ENCODE measurements around the gene TCF25.

The TCF25 gene

DNA sequence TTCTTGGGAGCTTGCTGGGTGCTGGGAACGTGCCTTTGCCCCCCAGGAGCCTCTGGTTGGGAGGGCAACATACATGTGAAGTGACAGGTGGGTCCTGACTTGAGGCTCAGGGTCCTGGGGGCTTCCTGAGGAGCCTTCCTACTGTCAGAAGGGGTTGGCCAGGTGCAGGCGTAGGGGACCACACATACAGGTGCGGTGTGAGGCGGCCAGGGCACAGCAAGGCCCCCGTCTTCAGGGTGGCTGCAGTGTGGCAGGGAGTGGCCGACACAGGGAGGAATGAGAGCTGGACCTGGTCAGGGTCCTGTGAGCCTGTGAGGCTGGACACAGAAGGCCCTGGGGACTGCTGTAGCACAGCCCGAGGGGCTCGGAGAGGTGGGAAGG is 10.6 kb downstream of the TCF25 start:
- no peak for DNase-seq
- no peak overlapping the region for H3K27ac Mint-ChIP-seq
- peaks cover 2% of the 10 kb centered on the region for H3K4me1 Mint-ChIP-seq (ENCODE audit: low read depth)
- H3K36me3 Mint-ChIP-seq (ENCODE audit: low read depth) = peaks cover 79% of the 10 kb centered on the region
- no peaks in the 10 kb centered on the region for H3K9me3 Mint-ChIP-seq
- H3K27me3 Mint-ChIP-seq = no peaks in the 10 kb centered on the region
- H3K4me3 Mint-ChIP-seq = no peak overlapping the region

DNA sequence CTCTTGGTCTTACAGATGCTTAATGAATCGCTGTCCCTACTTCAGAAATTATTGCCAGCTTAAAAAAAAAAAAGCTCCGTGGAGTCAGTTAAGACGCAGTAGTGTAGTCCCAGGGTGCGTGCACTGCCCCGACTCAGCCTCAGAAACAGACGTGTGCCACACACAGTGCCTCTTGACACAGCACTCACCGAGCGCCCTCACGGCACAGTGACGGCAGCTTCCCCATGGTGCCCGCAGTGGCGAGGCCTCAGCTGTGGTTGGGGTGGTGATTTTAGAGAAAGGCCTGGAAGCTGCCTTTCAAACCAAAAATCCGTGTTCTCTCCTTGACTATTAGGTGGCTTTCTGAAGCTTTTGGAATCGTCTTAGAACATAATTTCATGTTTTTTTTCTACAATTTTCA is 13.9 kb downstream of the TCF25 start:
- Mint-ChIP-seq H3K27me3 (no peaks in the 10 kb centered on the region), H3K4me3 (no peak overlapping the region), H3K27ac (no peak overlapping the region), H3K4me1 (ENCODE audit: low read depth) (peaks cover 9% of the 10 kb centered on the region), H3K36me3 (ENCODE audit: low read depth) (peaks cover 87% of the 10 kb centered on the region), H3K9me3 (no peaks in the 10 kb centered on the region)
- DNase-seq = no peak

DNA sequence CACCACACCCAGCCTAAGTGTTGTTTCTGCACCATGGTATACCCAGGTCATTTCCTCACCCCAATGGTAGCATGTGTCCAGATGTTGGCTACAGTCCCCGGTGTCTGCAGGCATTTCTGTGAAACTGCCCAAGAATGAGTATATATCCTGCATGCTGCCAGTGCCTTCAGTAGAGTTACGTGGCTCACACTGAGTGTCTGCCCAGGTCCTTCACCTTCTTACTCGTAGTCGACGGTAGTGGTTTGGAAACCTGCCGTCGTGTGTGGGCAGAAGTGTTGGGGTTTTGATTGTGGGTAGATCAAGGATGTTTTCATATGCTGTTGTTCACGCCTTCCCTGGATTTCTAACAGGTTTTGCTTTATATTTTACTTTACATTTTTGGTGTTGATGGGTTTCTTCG is 16.8 kb downstream of the TCF25 start:
- H3K36me3 Mint-ChIP-seq (ENCODE audit: low read depth) = peaks cover 88% of the 10 kb centered on the region
- peak; percentile 53 for DNase-seq
- H3K9me3 Mint-ChIP-seq = no peaks in the 10 kb centered on the region
- peaks cover 9% of the 10 kb centered on the region for H3K4me1 Mint-ChIP-seq (ENCODE audit: low read depth)
- H3K4me3 Mint-ChIP-seq = no peak overlapping the region
- H3K27me3 Mint-ChIP-seq = no peaks in the 10 kb centered on the region
- peak overlapping the region; percentile 38 for H3K27ac Mint-ChIP-seq

DNA sequence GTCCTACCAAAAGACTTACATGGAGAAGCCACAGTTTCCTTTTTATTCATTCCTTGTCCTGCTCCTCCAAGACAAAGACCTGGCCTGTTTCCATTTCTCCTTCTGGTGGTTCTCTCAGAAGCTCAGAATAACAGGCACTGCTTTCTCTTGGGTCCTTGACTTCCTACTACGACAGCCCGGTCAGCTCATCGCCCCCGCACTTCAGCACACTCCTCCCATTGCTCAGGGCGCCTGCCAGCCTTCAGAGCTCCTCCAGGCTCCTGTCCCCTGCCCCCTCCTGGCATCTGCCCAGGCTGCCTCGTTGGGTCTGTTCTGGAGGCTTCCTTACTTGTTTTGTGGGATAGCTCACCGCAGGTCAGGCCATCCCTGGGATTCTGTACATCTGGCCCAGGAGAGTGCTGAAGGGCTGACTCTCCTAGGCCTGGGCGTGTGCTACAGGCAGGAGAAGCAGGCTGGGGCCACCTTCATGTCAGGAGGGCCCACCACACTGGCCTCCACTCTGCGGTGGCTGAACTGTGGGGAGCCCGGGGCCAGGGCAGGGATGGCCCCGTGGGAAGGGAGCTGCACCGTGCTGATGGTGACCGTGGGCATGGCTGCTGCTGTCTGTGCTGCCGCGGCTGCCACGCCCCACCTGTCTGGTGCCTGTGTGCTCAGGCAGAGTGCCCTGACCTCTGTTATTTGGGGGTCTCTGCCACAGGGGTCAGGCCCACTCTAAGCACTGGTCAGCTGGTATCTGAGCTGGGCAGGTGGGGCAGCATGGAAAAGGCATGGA is 17.7 kb downstream of the TCF25 start:
- peaks cover 9% of the 10 kb centered on the region for H3K4me1 Mint-ChIP-seq (ENCODE audit: low read depth)
- no peak overlapping the region for H3K4me3 Mint-ChIP-seq
- H3K27ac Mint-ChIP-seq = no peak overlapping the region

DNA sequence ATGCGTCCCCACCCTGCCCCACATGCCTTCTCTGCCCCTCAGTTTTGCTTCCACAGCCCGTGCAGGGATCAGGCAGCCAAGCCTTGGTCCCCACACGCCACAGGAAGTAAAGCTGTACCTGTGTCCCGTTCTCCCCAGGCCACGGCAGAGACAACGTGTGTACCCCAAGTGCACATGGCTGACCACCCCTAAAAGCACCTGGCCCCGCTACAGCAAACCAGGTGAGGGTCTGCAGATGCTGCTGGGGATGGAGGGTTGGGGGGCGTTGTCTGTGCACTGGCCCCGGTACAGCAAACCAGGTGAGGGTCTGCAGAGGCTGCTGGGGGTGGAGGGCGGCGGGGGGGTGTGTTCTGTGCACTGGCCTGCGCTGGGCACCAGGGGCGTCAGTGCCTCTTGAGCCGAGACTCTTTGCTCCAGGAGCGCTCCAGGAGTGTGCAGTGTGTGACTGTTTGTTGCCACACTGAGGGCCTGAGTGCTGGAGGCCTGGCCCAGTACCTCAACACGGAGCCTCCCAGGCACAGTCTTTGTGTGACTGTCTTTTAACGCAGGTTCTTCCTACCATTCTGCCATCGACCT is 18.8 kb downstream of the TCF25 start:
- H3K27ac Mint-ChIP-seq = no peak overlapping the region
- H3K27me3 Mint-ChIP-seq = no peaks in the 10 kb centered on the region
- H3K36me3 Mint-ChIP-seq (ENCODE audit: low read depth) = peaks cover 86% of the 10 kb centered on the region
- no peaks in the 10 kb centered on the region for H3K9me3 Mint-ChIP-seq
- no peak for DNase-seq
- peaks cover 9% of the 10 kb centered on the region for H3K4me1 Mint-ChIP-seq (ENCODE audit: low read depth)
- H3K4me3 Mint-ChIP-seq = no peak overlapping the region

More for the DNA sequence above, 17.7 kb downstream of the TCF25 start:
- Mint-ChIP-seq H3K36me3 (ENCODE audit: low read depth) (peaks cover 88% of the 10 kb centered on the region), H3K27me3 (no peaks in the 10 kb centered on the region), H3K9me3 (no peaks in the 10 kb centered on the region)
- DNase-seq = no peak

GRCh38 chr16:89892635-89893034 is 19.2 kb downstream of the TCF25 start:
- no peak overlapping the region for H3K27ac Mint-ChIP-seq
- H3K4me1 Mint-ChIP-seq (ENCODE audit: low read depth) = peaks cover 9% of the 10 kb centered on the region
- no peaks in the 10 kb centered on the region for H3K27me3 Mint-ChIP-seq
- H3K36me3 Mint-ChIP-seq (ENCODE audit: low read depth) = peaks cover 86% of the 10 kb centered on the region
- no peaks in the 10 kb centered on the region for H3K9me3 Mint-ChIP-seq
- DNase-seq = no peak
- H3K4me3 Mint-ChIP-seq = no peak overlapping the region

DNA sequence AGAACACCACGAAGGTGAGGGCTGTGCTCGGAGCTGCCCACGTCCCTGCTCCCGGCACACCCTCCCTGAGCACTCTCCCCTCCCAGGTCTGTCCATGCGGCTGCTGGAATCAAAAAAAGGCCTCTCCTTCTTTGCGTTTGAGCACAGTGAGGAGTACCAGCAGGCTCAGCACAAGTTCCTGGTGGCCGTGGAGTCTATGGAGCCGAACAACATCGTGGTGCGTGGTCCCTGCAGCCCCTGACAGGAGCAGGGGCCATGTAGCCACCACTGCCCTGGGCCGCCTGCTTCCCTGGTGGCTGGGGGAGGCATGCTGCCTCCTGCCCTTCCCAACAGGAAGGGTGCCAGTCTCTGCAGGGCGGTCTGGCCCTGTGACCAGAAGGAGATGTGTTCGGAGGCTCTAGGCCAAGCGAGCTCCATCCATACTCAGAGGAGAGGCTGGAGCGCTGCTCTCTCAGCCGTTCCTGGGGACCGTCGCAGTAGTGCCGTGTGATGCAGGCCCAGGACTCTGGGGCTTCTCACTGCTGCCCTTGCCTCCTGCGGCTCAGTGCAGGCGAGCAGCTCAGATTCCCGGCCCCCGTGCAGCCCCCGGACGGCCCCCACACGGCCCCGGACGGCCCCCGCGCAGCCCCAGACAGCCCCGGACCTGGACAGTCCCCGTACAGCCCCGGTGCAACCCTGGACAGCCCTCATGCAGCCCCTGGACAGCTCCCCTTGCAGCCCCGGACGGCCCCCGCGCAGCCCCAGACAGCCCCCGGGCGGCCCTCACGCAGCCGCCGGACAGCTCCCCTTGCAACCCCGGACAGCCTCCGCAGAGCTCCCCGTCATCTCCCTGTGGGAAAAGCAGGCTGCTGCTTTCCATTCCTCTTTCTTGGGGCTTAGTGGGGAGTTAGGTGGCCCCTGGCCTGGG is 20.5 kb downstream of the TCF25 start:
- peaks cover 88% of the 10 kb centered on the region for H3K36me3 Mint-ChIP-seq (ENCODE audit: low read depth)
- peaks cover 9% of the 10 kb centered on the region for H3K4me1 Mint-ChIP-seq (ENCODE audit: low read depth)
- H3K4me3 Mint-ChIP-seq = no peak overlapping the region
- H3K9me3 Mint-ChIP-seq = no peaks in the 10 kb centered on the region
- no peaks in the 10 kb centered on the region for H3K27me3 Mint-ChIP-seq
- DNase-seq = no peak
- H3K27ac Mint-ChIP-seq = no peak overlapping the region

- H3K27me3 Mint-ChIP-seq = no peaks in the 10 kb centered on the region
- peaks cover 92% of the 10 kb centered on the region for H3K36me3 Mint-ChIP-seq (ENCODE audit: low read depth)
- H3K4me3 Mint-ChIP-seq = no peak overlapping the region
- DNase-seq = no peak
- peaks cover 6% of the 10 kb centered on the region for H3K4me1 Mint-ChIP-seq (ENCODE audit: low read depth)
- H3K27ac Mint-ChIP-seq = no peak overlapping the region
- no peaks in the 10 kb centered on the region for H3K9me3 Mint-ChIP-seq
Measured at GRCh38 chr16:89895482-89896250, 22.3 kb downstream of the TCF25 start.

GRCh38 chr16:89897204-89897603 is 23.8 kb downstream of the TCF25 start:
- H3K36me3 Mint-ChIP-seq (ENCODE audit: low read depth) = peaks cover 84% of the 10 kb centered on the region
- no peak for DNase-seq
- H3K9me3 Mint-ChIP-seq = no peaks in the 10 kb centered on the region
- no peaks in the 10 kb centered on the region for H3K27me3 Mint-ChIP-seq
- H3K4me1 Mint-ChIP-seq (ENCODE audit: low read depth) = peaks cover 3% of the 10 kb centered on the region
- no peak overlapping the region for H3K4me3 Mint-ChIP-seq
- no peak overlapping the region for H3K27ac Mint-ChIP-seq

DNA sequence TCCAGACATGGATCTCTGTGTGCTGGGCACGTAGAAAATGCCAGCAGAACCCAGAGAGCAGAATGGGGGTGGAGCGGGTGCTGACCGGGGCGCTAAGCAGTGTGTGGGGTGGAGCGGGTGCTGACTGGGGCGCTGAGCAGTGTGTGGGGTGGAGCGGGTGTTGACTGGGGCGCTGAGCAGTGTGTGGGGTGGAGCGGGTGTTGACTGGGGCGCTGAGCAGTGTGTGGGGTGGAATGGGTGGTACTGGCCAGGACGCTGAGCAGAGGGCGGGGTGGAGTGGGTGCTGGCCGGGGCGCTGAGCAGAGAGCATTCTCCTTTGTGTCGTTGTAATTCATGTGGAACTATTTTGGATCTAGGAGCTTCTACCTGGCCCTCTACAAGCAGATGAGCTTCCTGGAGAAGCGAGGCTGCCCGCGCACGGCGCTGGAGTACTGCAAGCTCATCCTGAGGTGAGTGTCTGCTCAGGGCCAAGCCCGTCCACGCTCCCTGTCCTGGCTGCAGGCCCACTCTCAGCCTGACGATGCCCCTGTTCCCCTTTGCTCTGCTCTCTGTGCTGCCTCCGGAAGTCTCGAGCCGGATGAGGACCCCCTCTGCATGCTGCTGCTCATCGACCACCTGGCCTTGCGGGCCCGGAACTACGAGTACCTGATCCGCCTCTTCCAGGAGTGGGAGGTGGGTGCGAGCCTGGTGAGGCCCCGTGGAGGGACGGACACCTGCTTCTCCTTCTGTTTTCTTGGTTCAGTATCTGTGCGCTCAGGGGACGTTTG is 25.0 kb downstream of the TCF25 start:
- DNase-seq = no peak
- Mint-ChIP-seq H3K9me3 (no peaks in the 10 kb centered on the region), H3K36me3 (ENCODE audit: low read depth) (peaks cover 78% of the 10 kb centered on the region)

GRCh38 chr16:89899879-89900481 is 26.6 kb downstream of the TCF25 start:
- Mint-ChIP-seq H3K36me3 (ENCODE audit: low read depth) (peaks cover 77% of the 10 kb centered on the region), H3K27ac (peak overlapping the region; percentile 44), H3K9me3 (no peaks in the 10 kb centered on the region)

More for the DNA sequence above, 25.0 kb downstream of the TCF25 start:
- Mint-ChIP-seq H3K27ac (no peak overlapping the region), H3K4me1 (ENCODE audit: low read depth) (peaks cover 3% of the 10 kb centered on the region), H3K27me3 (no peaks in the 10 kb centered on the region), H3K4me3 (no peak overlapping the region)

GRCh38 chr16:89900885-89901284 is 27.5 kb downstream of the TCF25 start:
- Mint-ChIP-seq H3K27me3 (no peaks in the 10 kb centered on the region), H3K27ac (no peak overlapping the region), H3K9me3 (no peaks in the 10 kb centered on the region), H3K4me1 (ENCODE audit: low read depth) (peaks cover 3% of the 10 kb centered on the region), H3K4me3 (no peak overlapping the region), H3K36me3 (ENCODE audit: low read depth) (peaks cover 78% of the 10 kb centered on the region)
- no peak for DNase-seq

More at GRCh38 chr16:89899879-89900481, 26.6 kb downstream of the TCF25 start:
- Mint-ChIP-seq H3K27me3 (no peaks in the 10 kb centered on the region), H3K4me3 (no peak overlapping the region), H3K4me1 (ENCODE audit: low read depth) (peaks cover 3% of the 10 kb centered on the region)
- DNase-seq = no peak

- H3K27ac Mint-ChIP-seq = no peak overlapping the region
- DNase-seq = no peak
- peaks cover 3% of the 10 kb centered on the region for H3K4me1 Mint-ChIP-seq (ENCODE audit: low read depth)
- H3K4me3 Mint-ChIP-seq = no peak overlapping the region
- H3K36me3 Mint-ChIP-seq (ENCODE audit: low read depth) = peaks cover 73% of the 10 kb centered on the region
- no peaks in the 10 kb centered on the region for H3K9me3 Mint-ChIP-seq
- H3K27me3 Mint-ChIP-seq = no peaks in the 10 kb centered on the region
Measured at GRCh38 chr16:89902980-89903379, 29.6 kb downstream of the TCF25 start.
